22Rv1 (cell line): ENCODE results near the gene ASAP2.

ENCODE experiments used
- ZFX ChIP-seq: fragments of 450-650 bp; IDR thresholded peaks from 2 replicates; pipeline ENCODE4 v1.6.1; 2017; ENCODE audit warnings: antibody characterized with exemption, borderline replicate concordance
- TF ChIP-seq, protein P1 (sequence below): fragments of 450-650 bp; IDR thresholded peaks from 2 replicates; pipeline ENCODE4 v1.5.1; 2017; ENCODE audit warnings: mild to moderate bottlenecking

DNA sequence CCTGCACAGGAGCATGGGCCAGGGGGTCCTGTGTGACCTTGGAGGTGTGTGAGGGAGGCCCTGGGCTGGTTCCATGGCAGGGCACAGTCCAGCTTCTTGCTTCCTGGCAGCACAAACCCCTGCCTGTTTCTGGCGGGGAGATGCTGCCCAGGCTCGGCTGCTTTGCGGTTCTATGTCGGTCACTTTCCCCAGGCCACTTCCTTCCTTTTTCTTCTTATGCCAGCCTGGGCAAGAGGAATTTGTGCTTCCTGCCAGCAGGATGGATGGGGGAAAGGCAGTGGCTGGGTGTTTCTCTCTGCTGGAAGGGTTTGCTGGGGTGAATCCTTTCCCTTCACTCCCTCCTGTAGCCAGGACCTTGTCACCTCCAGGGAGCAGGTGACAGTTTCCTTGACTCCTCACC lies 24.3 kb downstream of the ASAP2 start:
- TF ChIP-seq, protein P1, sequence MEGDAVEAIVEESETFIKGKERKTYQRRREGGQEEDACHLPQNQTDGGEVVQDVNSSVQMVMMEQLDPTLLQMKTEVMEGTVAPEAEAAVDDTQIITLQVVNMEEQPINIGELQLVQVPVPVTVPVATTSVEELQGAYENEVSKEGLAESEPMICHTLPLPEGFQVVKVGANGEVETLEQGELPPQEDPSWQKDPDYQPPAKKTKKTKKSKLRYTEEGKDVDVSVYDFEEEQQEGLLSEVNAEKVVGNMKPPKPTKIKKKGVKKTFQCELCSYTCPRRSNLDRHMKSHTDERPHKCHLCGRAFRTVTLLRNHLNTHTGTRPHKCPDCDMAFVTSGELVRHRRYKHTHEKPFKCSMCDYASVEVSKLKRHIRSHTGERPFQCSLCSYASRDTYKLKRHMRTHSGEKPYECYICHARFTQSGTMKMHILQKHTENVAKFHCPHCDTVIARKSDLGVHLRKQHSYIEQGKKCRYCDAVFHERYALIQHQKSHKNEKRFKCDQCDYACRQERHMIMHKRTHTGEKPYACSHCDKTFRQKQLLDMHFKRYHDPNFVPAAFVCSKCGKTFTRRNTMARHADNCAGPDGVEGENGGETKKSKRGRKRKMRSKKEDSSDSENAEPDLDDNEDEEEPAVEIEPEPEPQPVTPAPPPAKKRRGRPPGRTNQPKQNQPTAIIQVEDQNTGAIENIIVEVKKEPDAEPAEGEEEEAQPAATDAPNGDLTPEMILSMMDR: no peak
- no peak for TF ChIP-seq ZFX
